Activated CD4-positive, alpha-beta memory T cell treated with anti-CD3 and anti-CD28 coated beads for 36 hours (primary cell): ENCODE measurements around the gene IL25. TPM values are rescaled to one million over a fixed set of nuclear protein-coding genes. Genes with fewer than 3 reads are reported as not detected.
A peak's percentile ranks its signal among the peaks of the same experiment; 100 is the strongest.
"Not testable (repeated sequence)": the region's sequence is repeated elsewhere in the genome, so short reads cannot be mapped to it uniquely, and the experiment has no call there.

Experiments used
- CTCF ChIA-PET: fragments of 350-600 bp; sonication (Branson Sonifier 250); formaldehyde crosslinking; loops from one replicate; lab custom pipeline; 2021; ENCODE audit warnings: antibody characterized with exemption, inconsistent platforms; lab: Charles Lee
- POLR2A ChIA-PET: fragments of 350-600 bp; sonication (Branson Sonifier 250); formaldehyde crosslinking; loops from one replicate; lab custom pipeline; 2021; ENCODE audit warnings: antibody characterized with exemption; lab: Charles Lee
- DNase-seq: peaks from one replicate; pipeline ENCODE4 v3.0.0-alpha.2; 2020
- H3K27ac Mint-ChIP-seq: one replicate; pipeline ENCODE4 v1.8.0; 2021; ENCODE audit warnings: mixed read lengths
- H3K27me3 Mint-ChIP-seq: one replicate; pipeline ENCODE4 v1.8.0; 2021; ENCODE audit warnings: mixed read lengths
- H3K36me3 Mint-ChIP-seq: one replicate; pipeline ENCODE4 v1.8.0; 2021; ENCODE audit warnings: mixed read lengths
- H3K4me1 Mint-ChIP-seq: one replicate; pipeline ENCODE4 v1.8.0; 2021; ENCODE audit warnings: low read depth, mixed read lengths
- H3K4me3 Mint-ChIP-seq: one replicate; pipeline ENCODE4 v1.8.0; 2021; ENCODE audit warnings: mild to moderate bottlenecking, mixed read lengths
- H3K9me3 Mint-ChIP-seq: one replicate; pipeline ENCODE4 v1.8.0; 2021; ENCODE audit warnings: mixed read lengths
- intact Hi-C: fragments of 100-400 bp; cut with micrococcal nuclease; formaldehyde crosslinking; loops from one replicate; pipeline ENCODE4 v1.15.1; 2023
- microRNA-seq: library from miRNA; unstranded; fragments of <30 nt; microRNA quantifications from one replicate; pipeline ENCODE4 v1.2.0, GENCODE V29; 2022; ENCODE audit warnings: borderline number of aligned reads, borderline microRNAs expressed, borderline replicate concordance
- total RNA-seq, 2 experiments: library from RNA; stranded (reverse); gene quantifications; one replicate each; pipeline ENCODE4 v1.2.3, GENCODE V29; 2021

IL25 gene
- total RNA-seq, 2 experiments from 2014 or later = not detected

DNA sequence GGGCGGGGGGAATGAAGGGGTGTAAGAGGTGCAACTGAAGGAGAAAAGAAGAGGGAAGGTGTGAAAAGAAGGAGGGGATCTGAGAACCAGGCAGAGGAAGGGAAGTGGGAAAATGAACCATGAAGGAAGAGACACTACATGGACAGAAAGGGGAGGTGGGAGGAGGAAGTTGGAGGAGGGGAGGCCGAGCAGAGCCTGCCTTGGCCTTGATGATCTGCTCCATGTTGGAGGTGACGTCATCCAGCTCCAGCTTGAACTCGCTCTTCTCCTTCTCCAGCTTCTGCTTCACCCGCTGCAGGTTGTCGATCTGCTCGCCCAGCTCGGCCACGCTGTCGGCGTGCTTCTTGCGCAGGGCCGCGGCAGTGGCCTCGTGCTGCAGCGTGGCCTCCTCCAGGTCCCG, 47.0 kb downstream of the IL25 start:
- DNase-seq, H3K27me3 Mint-ChIP-seq, H3K4me3 Mint-ChIP-seq, POLR2A ChIA-PET, H3K36me3 Mint-ChIP-seq, intact Hi-C loops, CTCF ChIA-PET, H3K9me3 Mint-ChIP-seq, H3K27ac Mint-ChIP-seq: not testable (repeated sequence)
- H3K4me1 Mint-ChIP-seq = peaks cover 10% of the 10 kb centered on the region

- Mint-ChIP-seq H3K4me3 (no peak overlapping the region), H3K9me3 (no peaks in the 10 kb centered on the region), H3K27ac (no peak overlapping the region), H3K36me3 (no peaks in the 10 kb centered on the region), H3K4me1 (peaks cover 10% of the 10 kb centered on the region), H3K27me3 (peaks cover 3% of the 10 kb centered on the region)
- ChIA-PET CTCF (interaction anchor here (0.6 kb wide), 1 partner anchor 270 kb away, joined by 3 read pairs; no protein-coding TSS in a partner anchor), POLR2A (no interaction called here)
- DNase-seq = peak; percentile 40
- intact Hi-C loops = no loop called here
These were observed 49.0 kb downstream of the IL25 start for GRCh38 chr14:23421594-23421993.

DNA sequence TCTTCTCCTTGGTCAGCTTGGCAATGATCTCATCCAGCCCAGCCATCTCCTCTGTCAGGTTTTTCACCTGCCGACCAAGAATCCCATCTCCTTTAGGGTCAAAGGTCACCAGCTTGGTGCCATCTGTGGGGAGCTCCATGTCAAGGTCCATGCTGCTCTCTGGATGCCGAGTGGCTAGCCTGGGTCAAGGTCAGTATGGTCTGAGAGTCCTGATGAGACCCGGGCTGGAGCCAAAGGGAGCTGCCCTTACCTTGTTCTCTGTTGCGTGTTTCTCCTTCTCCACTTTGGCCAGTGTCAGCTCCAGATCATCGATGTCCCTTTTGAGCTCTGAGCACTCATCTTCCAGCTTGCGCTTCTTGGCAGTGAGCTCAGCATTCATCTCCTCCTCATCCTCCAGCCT, 51.0 kb downstream of the IL25 start:
- no peaks in the 10 kb centered on the region for H3K9me3 Mint-ChIP-seq
- H3K36me3 Mint-ChIP-seq = no peaks in the 10 kb centered on the region
- peaks cover 10% of the 10 kb centered on the region for H3K4me1 Mint-ChIP-seq
- CTCF ChIA-PET = interaction anchor here (1.2 to 1.6 kb wide), 2 partner anchors 9 to 43 kb away, joined by 3 to 4 read pairs; no protein-coding TSS in a partner anchor
- H3K27me3 Mint-ChIP-seq = no peaks in the 10 kb centered on the region
- no peak overlapping the region for H3K27ac Mint-ChIP-seq
- POLR2A ChIA-PET = no interaction called here
- H3K4me3 Mint-ChIP-seq = no peak overlapping the region
- DNase-seq = no peak
- intact Hi-C loops = no loop called here

- ChIA-PET POLR2A (no interaction called here), CTCF (no interaction called here)
- Mint-ChIP-seq H3K4me1 (peaks cover 10% of the 10 kb centered on the region), H3K9me3 (no peaks in the 10 kb centered on the region), H3K4me3 (no peak overlapping the region), H3K27ac (no peak overlapping the region), H3K27me3 (no peaks in the 10 kb centered on the region), H3K36me3 (no peaks in the 10 kb centered on the region)
- intact Hi-C loops = no loop called here
- DNase-seq = no peak
These were observed 52.6 kb downstream of the IL25 start for GRCh38 chr14:23425169-23425568.

DNA sequence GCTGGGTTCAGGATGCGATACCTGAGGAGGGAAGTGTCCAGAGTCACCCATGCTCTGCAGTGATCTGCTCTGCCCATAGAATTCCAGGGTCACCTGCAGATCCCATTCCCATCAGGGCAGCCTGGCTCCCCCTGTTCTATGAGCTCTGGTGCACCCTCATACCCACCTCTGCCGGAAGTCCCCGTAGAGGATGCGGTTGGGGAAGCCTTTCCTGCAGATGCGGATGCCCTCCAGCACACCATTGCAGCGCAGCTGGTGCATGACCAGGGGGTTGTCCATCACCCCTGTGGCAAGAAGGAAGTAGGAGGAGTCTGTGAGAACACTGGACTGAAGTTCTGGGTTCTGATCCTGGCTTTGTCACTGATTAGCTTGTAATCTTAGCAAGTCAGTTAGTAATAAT, 53.2 kb downstream of the IL25 start:
- H3K9me3 Mint-ChIP-seq, DNase-seq, intact Hi-C loops, H3K4me3 Mint-ChIP-seq, H3K36me3 Mint-ChIP-seq, POLR2A ChIA-PET, H3K27ac Mint-ChIP-seq, H3K27me3 Mint-ChIP-seq: not testable (repeated sequence)
- H3K4me1 Mint-ChIP-seq = peaks cover 10% of the 10 kb centered on the region
- CTCF ChIA-PET = interaction anchor here (0.8 kb wide), 1 partner anchor 45 kb away, joined by 3 read pairs; no protein-coding TSS in a partner anchor

Small RNA genes within 50 kb of the gene (microRNA-seq; reads per million reads assigned to microRNA genes)
- gene MIR208A (not detected), gene MIR208B (not detected)

Other genes with a start within 250 kb of the IL25 start
- 1 to 10 TPM in 1 of 2 experiments, under 1 TPM in 1; 0.83 to 1.7 TPM for gene SLC7A8, start 189.1 kb upstream of the IL25 start, total RNA-seq
- gene RNF212B, start 134.9 kb upstream of the IL25 start, total RNA-seq = not detected
- gene HOMEZ, start 86.7 kb upstream of the IL25 start, total RNA-seq = 10 to 100 TPM; 12.3 to 13.0 TPM
- gene PPP1R3E, start 70.0 kb upstream of the IL25 start, total RNA-seq = 10 to 100 TPM; 12.6 to 15.8 TPM
- under 1 TPM; 0.55 to 0.85 TPM for gene BCL2L2, start 66.0 kb upstream of the IL25 start, total RNA-seq
- gene PABPN1, start 51.4 kb upstream of the IL25 start, total RNA-seq = 100 to 1,000 TPM; 198 to 209 TPM
- 1 to 10 TPM; 4.4 to 4.8 TPM for gene SLC22A17, start 19.9 kb upstream of the IL25 start, total RNA-seq
- gene EFS, start 7.6 kb upstream of the IL25 start, total RNA-seq = not detected
- gene CMTM5, start 4.2 kb downstream of the IL25 start, total RNA-seq = not detected
- gene MYH6, start 35.5 kb downstream of the IL25 start, total RNA-seq = under 1 TPM in 1 of 2 experiments, not detected in 1; 0.05 TPM
- gene MYH7, start 62.9 kb downstream of the IL25 start, total RNA-seq = under 1 TPM in 1 of 2 experiments, not detected in 1; 0.02 TPM
- 10 to 100 TPM; 42.1 to 44.1 TPM for gene NGDN, start 96.9 kb downstream of the IL25 start, total RNA-seq
- 1 to 10 TPM; 1.2 to 1.4 TPM for gene ZFHX2, start 179.0 kb downstream of the IL25 start, total RNA-seq
- gene THTPA, start 183.5 kb downstream of the IL25 start, total RNA-seq = 1 to 10 TPM; 7.7 to 8.2 TPM
- gene AP1G2, start 195.0 kb downstream of the IL25 start, total RNA-seq = 100 to 1,000 TPM; 182 to 190 TPM
- under 1 TPM in 1 of 2 experiments, not detected in 1; 0.12 TPM for gene JPH4, start 206.0 kb downstream of the IL25 start, total RNA-seq